CD8-positive, alpha-beta memory T cell (primary cell): Measurements from ENCODE around the gene TRAF6. TPM values are rescaled to one million over a fixed set of nuclear protein-coding genes. Genes with fewer than 3 reads are reported as not detected.
A peak's percentile ranks its signal among the peaks of the same experiment; 100 is the strongest.

Source experiments
- CTCF ChIA-PET: fragments of 350-600 bp; sonication (Branson Sonifier 250); formaldehyde crosslinking; loops from one replicate; lab custom pipeline; 2021; ENCODE audit warnings: antibody characterized with exemption; lab: Charles Lee
- POLR2A ChIA-PET: fragments of 350-600 bp; sonication (Branson Sonifier 250); formaldehyde crosslinking; loops from one replicate; lab custom pipeline; 2021; ENCODE audit warnings: antibody characterized with exemption; lab: Charles Lee
- DNase-seq, 5 donors: peaks; one replicate each; pipeline versions ENCODE4 v3.0.0 to v3.0.0-alpha.2; 2020 to 2022; ENCODE audit warnings: mixed read lengths in 1 of 5
- H3K27ac ChIP-seq: one replicate; pipeline ENCODE4 v1.7.0; 2013; ENCODE audit warnings: low read depth, mild to moderate bottlenecking, low read length, moderate library complexity
- H3K27me3 ChIP-seq: 2 replicates; pipeline ENCODE4 v1.7.0; 2013; ENCODE audit warnings: low read length, mild to moderate bottlenecking; ENCODE audit not compliant: insufficient read depth, poor library complexity, severe bottlenecking
- H3K36me3 ChIP-seq: 2 replicates; pipeline ENCODE4 v1.7.0; 2013; ENCODE audit warnings: mild to moderate bottlenecking, low read length, moderate library complexity; ENCODE audit not compliant: insufficient read depth
- H3K4me1 ChIP-seq: 2 replicates; pipeline ENCODE4 v1.7.0; 2013; ENCODE audit warnings: mild to moderate bottlenecking, low read length, moderate library complexity; ENCODE audit not compliant: insufficient read depth
- H3K4me3 ChIP-seq: 2 replicates; pipeline ENCODE4 v1.7.0; 2013; ENCODE audit warnings: mild to moderate bottlenecking, low read length
- H3K9me3 ChIP-seq: 2 replicates; pipeline ENCODE4 v1.7.0; 2013; ENCODE audit warnings: mild to moderate bottlenecking, low read length
- H3K27ac Mint-ChIP-seq, 8 donors: one replicate each; pipeline ENCODE4 v1.8.0; 2020 to 2021; ENCODE audit warnings: mixed read lengths in 8 of 8, mild to moderate bottlenecking in 6 of 8, inconsistent platforms in 3 of 8, moderate library complexity in 3 of 8
- H3K27me3 Mint-ChIP-seq, 2 donors: one replicate each; pipeline ENCODE4 v1.8.0; 2020 to 2021; ENCODE audit warnings: mixed read lengths in 2 of 2, mild to moderate bottlenecking in 1 of 2, moderate library complexity in 1 of 2
- H3K36me3 Mint-ChIP-seq, 3 donors: one replicate each; pipeline ENCODE4 v1.8.0; 2020 to 2021; ENCODE audit warnings: mixed read lengths in 3 of 3, inconsistent platforms in 1 of 3, mild to moderate bottlenecking in 1 of 3
- H3K4me1 Mint-ChIP-seq, 3 donors: one replicate each; pipeline ENCODE4 v1.8.0; 2020 to 2021; ENCODE audit warnings: mixed read lengths in 3 of 3, inconsistent platforms in 1 of 3, mild to moderate bottlenecking in 1 of 3
- H3K4me3 Mint-ChIP-seq, 7 donors: one replicate each; pipeline ENCODE4 v1.8.0; 2020 to 2021; ENCODE audit warnings: mixed read lengths in 7 of 7, mild to moderate bottlenecking in 6 of 7, moderate library complexity in 4 of 7, inconsistent platforms in 2 of 7
- H3K9me3 Mint-ChIP-seq, 5 donors: one replicate each; pipeline ENCODE4 v1.8.0; 2020 to 2022; ENCODE audit warnings: mixed read lengths in 5 of 5, mild to moderate bottlenecking in 3 of 5, moderate library complexity in 2 of 5, inconsistent platforms in 1 of 5
- polyA plus RNA-seq: library from polyadenylated mRNA; unstranded; fragments of 300-500 nt; fragmentation: Illumina TruSeq; gene quantifications from one replicate; pipeline ENCODE4 v1.2.3, GENCODE V29; 2021
- total RNA-seq, 2 experiments: library from RNA; stranded (reverse); gene quantifications; one replicate each; pipeline ENCODE4 v1.2.3, GENCODE V29; 2021

The TRAF6 gene
- total and polyA plus RNA-seq, 3 experiments from 2014 or later: 12.7 to 16.6 (median 14.4) TPM

DNA sequence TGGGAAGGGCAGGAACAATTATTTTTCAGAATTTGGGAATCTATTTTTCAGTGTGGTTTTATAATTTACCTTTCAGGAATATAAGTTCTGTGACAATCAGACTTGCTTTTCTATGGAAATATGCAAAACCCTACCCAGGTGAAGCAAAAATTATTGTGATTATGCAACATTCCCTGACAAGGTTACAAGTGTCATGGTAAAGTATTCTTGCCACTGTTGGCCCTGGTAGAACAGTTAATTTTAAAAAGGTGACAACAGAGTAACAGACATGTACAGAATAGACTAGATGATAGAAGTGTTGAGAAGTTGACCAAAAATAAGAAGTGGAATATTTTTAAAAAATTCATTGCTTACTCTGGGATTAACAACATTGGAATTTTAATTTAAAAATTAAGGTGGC lies 29.2 kb downstream of the TRAF6 start:
- Mint-ChIP-seq H3K9me3 (peaks cover 0 to 3% (median 0%) of the 10 kb centered on the region in 5 donors), H3K4me3 (no peak overlapping the region)

GRCh38 chr11:36478700-36479329 lies 31.3 kb downstream of the TRAF6 start:
- H3K36me3 Mint-ChIP-seq: peaks cover 4 to 13% (median 9%) of the 10 kb centered on the region in 3 donors
- Histone ChIP-seq H3K4me1 (no peaks in the 10 kb centered on the region), H3K9me3 (no peaks in the 10 kb centered on the region), H3K27me3 (no peaks in the 10 kb centered on the region), H3K27ac (no peak overlapping the region), H3K36me3 (no peaks in the 10 kb centered on the region), H3K4me3 (no peak overlapping the region)
- H3K4me1 Mint-ChIP-seq: peaks cover 5 to 13% (median 13%) of the 10 kb centered on the region in 3 donors
- no peaks in the 10 kb centered on the region for H3K27me3 Mint-ChIP-seq
- no peak overlapping the region for H3K27ac Mint-ChIP-seq
- POLR2A ChIA-PET: no interaction called here
- peaks cover 0 to 3% (median 0%) of the 10 kb centered on the region in 5 donors for H3K9me3 Mint-ChIP-seq
- CTCF ChIA-PET: interaction anchor here (0.7 to 3.7 kb wide), 21 partner anchors 9 to 189 kb away, joined by 3 to 33 read pairs (median 4); partner anchors contain the start of gene COMMD9
- peak in 3 of 5 donors; percentile 14 to 30 (median 18) for DNase-seq
- H3K4me3 Mint-ChIP-seq: no peak overlapping the region

More for the DNA sequence above, 29.2 kb downstream of the TRAF6 start:
- Mint-ChIP-seq H3K36me3 (peaks cover 4 to 32% (median 10%) of the 10 kb centered on the region in 3 donors), H3K27ac (peak overlapping the region in 1 of 8 donors; percentile 24), H3K27me3 (no peaks in the 10 kb centered on the region), H3K4me1 (peaks cover 3 to 19% (median 18%) of the 10 kb centered on the region in 3 donors)
- H3K27ac ChIP-seq: no peak overlapping the region
- CTCF ChIA-PET: interaction anchor here (3.7 kb wide), 1 partner anchor 127 kb away, joined by 33 read pairs; no protein-coding TSS in a partner anchor
- POLR2A ChIA-PET: interaction anchor here (0.7 to 0.8 kb wide), 2 partner anchors 101 to 181 kb away, joined by 5 read pairs; no protein-coding TSS in a partner anchor
- H3K36me3 ChIP-seq: no peaks in the 10 kb centered on the region
- DNase-seq: no peak
- H3K9me3 ChIP-seq: no peaks in the 10 kb centered on the region
- no peaks in the 10 kb centered on the region for H3K27me3 ChIP-seq
- no peaks in the 10 kb centered on the region for H3K4me1 ChIP-seq
- H3K4me3 ChIP-seq: no peak overlapping the region

DNA sequence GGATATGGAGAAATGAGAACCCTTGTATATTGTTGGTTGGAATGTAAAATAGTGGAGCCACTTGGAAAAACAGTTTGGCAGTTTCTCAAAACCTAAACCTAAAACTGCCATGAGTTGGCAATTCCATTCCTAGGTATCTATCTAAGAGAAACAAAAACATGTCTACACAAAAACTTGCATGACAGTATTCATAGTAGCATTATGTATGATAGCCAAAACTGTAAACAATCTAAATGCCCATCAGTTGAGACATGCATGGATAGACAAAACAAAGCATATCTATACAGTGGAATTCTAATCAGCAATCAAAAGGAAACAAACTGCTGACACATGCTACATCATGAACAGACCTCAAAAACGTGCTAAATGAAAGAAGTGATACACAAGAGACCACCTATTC lies 34.9 kb downstream of the TRAF6 start:
- H3K27me3 ChIP-seq: no peaks in the 10 kb centered on the region
- DNase-seq: no peak
- H3K4me1 ChIP-seq: no peaks in the 10 kb centered on the region
- ChIA-PET CTCF (no interaction called here), POLR2A (no interaction called here)
- no peak overlapping the region for H3K4me3 ChIP-seq
- no peak overlapping the region for H3K27ac ChIP-seq
- no peak overlapping the region for H3K27ac Mint-ChIP-seq
- H3K4me1 Mint-ChIP-seq: peaks cover 6 to 8% (median 8%) of the 10 kb centered on the region in 3 donors
- no peak overlapping the region for H3K4me3 Mint-ChIP-seq
- H3K9me3 ChIP-seq: no peaks in the 10 kb centered on the region
- no peaks in the 10 kb centered on the region for H3K27me3 Mint-ChIP-seq
- H3K36me3 ChIP-seq: no peaks in the 10 kb centered on the region
- H3K9me3 Mint-ChIP-seq: no peaks in the 10 kb centered on the region
- peaks cover 0 to 9% (median 6%) of the 10 kb centered on the region in 3 donors for H3K36me3 Mint-ChIP-seq

- Histone ChIP-seq H3K27ac (no peak overlapping the region), H3K27me3 (no peaks in the 10 kb centered on the region), H3K36me3 (no peaks in the 10 kb centered on the region), H3K4me1 (no peaks in the 10 kb centered on the region), H3K4me3 (no peak overlapping the region), H3K9me3 (no peaks in the 10 kb centered on the region)
- no peak for DNase-seq
- ChIA-PET POLR2A (no interaction called here), CTCF (no interaction called here)
- H3K4me3 Mint-ChIP-seq: no peak overlapping the region
- H3K27ac Mint-ChIP-seq: peak overlapping the region in 2 of 8 donors; percentile 40 to 59
- no peaks in the 10 kb centered on the region for H3K9me3 Mint-ChIP-seq
- H3K4me1 Mint-ChIP-seq: peaks cover 13 to 16% (median 15%) of the 10 kb centered on the region in 3 donors
- peaks cover 0 to 13% (median 4%) of the 10 kb centered on the region in 3 donors for H3K36me3 Mint-ChIP-seq
- no peaks in the 10 kb centered on the region for H3K27me3 Mint-ChIP-seq
Observed at GRCh38 chr11:36471577-36471976, 38.5 kb downstream of the TRAF6 start.

DNA sequence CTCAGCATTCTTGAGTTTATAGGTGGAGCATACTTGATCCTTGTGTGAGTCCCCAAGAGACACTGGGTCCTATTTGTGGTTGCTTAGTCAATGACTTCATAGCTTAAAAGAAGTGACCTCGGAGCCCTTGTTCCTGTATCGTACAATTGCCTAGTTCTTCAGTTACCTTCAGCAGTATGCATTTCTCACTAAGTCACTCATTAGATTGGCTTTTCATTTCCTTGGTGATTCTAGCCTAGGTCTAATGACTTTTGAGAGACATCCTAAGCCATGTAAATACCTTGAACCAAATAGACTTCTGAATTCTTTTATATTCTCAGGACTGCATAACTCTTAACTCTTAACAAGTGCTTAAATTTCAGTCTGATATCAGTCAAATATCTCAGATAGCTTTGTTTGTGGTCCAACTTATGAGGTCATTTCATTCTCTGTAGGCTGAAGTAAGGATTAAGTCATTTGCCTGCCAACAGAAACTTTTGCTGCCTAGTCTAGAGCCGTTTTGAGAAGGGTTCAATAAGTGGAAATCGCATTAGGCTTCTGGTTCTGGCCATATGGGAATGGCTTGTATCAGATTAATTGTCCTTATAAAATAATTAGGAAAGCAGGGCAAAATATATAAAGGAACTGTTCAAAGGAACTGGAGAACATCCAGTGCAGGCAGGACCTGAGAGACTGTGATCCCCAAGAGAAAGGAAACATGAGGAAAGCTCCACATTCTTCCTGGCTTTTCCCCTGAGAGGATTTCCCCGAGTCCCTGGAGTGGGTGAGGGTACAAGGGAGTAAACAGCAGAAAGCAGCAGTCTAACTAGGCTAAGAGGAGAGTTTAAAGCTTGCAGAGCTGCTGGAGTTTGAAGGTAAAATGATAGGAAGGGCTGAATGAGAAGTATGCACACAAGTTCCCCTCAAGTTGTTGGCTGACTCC lies 39.9 kb downstream of the TRAF6 start:
- Histone ChIP-seq H3K4me1 (no peaks in the 10 kb centered on the region), H3K9me3 (no peaks in the 10 kb centered on the region), H3K27me3 (no peaks in the 10 kb centered on the region), H3K36me3 (no peaks in the 10 kb centered on the region), H3K4me3 (no peak overlapping the region), H3K27ac (no peak overlapping the region)
- Mint-ChIP-seq H3K36me3 (peaks cover 0 to 27% (median 8%) of the 10 kb centered on the region in 3 donors), H3K27ac (peak overlapping the region in 5 of 8 donors; percentile 3 to 79 (median 50)), H3K27me3 (no peaks in the 10 kb centered on the region), H3K4me1 (peaks cover 18 to 28% (median 21%) of the 10 kb centered on the region in 3 donors), H3K9me3 (no peaks in the 10 kb centered on the region), H3K4me3 (no peak overlapping the region)
- ChIA-PET POLR2A (no interaction called here), CTCF (no interaction called here)
- DNase-seq: no peak

DNA sequence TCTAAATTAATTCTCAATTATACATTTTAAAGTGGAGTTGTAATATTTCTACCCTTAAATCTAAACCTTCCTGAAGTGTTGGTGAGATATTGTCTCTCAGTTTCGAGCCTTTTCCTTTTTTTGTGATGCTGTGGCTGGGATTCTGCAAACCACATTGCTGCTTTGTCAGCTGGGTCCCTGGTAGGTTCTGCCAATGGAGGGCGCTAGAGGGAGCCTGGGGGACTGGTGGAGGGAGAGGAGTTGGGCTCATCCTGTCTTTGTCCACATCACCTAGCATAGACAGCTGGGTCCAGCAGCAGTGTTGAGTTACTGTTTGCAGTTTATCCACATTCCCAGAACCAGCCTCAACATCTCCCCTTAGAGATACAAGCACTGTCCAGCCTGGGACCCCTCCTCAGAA lies 41.0 kb downstream of the TRAF6 start:
- DNase-seq: peak in 2 of 5 donors; percentile 12 to 16
- H3K27ac Mint-ChIP-seq: peak overlapping the region in 5 of 8 donors; percentile 12 to 73 (median 38)
- H3K4me3 Mint-ChIP-seq: no peak overlapping the region
- H3K27me3 Mint-ChIP-seq: no peaks in the 10 kb centered on the region
- H3K4me1 Mint-ChIP-seq: peaks cover 25 to 38% (median 25%) of the 10 kb centered on the region in 3 donors
- Histone ChIP-seq H3K9me3 (no peaks in the 10 kb centered on the region), H3K4me1 (no peaks in the 10 kb centered on the region), H3K27me3 (no peaks in the 10 kb centered on the region), H3K4me3 (no peak overlapping the region), H3K36me3 (no peaks in the 10 kb centered on the region), H3K27ac (no peak overlapping the region)
- H3K36me3 Mint-ChIP-seq: peaks cover 0 to 36% (median 12%) of the 10 kb centered on the region in 3 donors
- ChIA-PET CTCF (interaction anchor here (1.0 kb wide), 1 partner anchor 16 kb away, joined by 4 read pairs; no protein-coding TSS in a partner anchor), POLR2A (no interaction called here)
- no peaks in the 10 kb centered on the region for H3K9me3 Mint-ChIP-seq

- no peak for DNase-seq
- Mint-ChIP-seq H3K9me3 (no peaks in the 10 kb centered on the region), H3K4me1 (peaks cover 25 to 45% (median 35%) of the 10 kb centered on the region in 3 donors), H3K4me3 (no peak overlapping the region), H3K27ac (peak overlapping the region in 2 of 8 donors; percentile 55 to 89), H3K27me3 (no peaks in the 10 kb centered on the region), H3K36me3 (peaks cover 0 to 46% (median 12%) of the 10 kb centered on the region in 3 donors)
- Histone ChIP-seq H3K4me3 (no peak overlapping the region), H3K27ac (no peak overlapping the region), H3K36me3 (no peaks in the 10 kb centered on the region), H3K27me3 (no peaks in the 10 kb centered on the region), H3K4me1 (no peaks in the 10 kb centered on the region), H3K9me3 (no peaks in the 10 kb centered on the region)
- ChIA-PET CTCF (interaction anchor here (0.7 kb wide), 1 partner anchor 11 kb away, joined by 3 read pairs; no protein-coding TSS in a partner anchor), POLR2A (no interaction called here)
Observed at GRCh38 chr11:36467916-36468315, 42.2 kb downstream of the TRAF6 start.
